DMS114 treated with DMSO at 0.1 percent for 48 hours (cell line): Measurements from ENCODE around the gene VAV3.
"Not testable (repeated sequence)": the region's sequence is repeated elsewhere in the genome, so short reads cannot be mapped to it uniquely, and the experiment has no call there.

Source experiments
- DNase-seq: peaks from one replicate; lab custom pipeline; 2025; ENCODE audit not compliant: unreplicated experiment; lab: John Stamatoyannopoulos, UW

Gene VAV3, protein sequence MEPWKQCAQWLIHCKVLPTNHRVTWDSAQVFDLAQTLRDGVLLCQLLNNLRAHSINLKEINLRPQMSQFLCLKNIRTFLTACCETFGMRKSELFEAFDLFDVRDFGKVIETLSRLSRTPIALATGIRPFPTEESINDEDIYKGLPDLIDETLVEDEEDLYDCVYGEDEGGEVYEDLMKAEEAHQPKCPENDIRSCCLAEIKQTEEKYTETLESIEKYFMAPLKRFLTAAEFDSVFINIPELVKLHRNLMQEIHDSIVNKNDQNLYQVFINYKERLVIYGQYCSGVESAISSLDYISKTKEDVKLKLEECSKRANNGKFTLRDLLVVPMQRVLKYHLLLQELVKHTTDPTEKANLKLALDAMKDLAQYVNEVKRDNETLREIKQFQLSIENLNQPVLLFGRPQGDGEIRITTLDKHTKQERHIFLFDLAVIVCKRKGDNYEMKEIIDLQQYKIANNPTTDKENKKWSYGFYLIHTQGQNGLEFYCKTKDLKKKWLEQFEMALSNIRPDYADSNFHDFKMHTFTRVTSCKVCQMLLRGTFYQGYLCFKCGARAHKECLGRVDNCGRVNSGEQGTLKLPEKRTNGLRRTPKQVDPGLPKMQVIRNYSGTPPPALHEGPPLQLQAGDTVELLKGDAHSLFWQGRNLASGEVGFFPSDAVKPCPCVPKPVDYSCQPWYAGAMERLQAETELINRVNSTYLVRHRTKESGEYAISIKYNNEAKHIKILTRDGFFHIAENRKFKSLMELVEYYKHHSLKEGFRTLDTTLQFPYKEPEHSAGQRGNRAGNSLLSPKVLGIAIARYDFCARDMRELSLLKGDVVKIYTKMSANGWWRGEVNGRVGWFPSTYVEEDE

DNA sequence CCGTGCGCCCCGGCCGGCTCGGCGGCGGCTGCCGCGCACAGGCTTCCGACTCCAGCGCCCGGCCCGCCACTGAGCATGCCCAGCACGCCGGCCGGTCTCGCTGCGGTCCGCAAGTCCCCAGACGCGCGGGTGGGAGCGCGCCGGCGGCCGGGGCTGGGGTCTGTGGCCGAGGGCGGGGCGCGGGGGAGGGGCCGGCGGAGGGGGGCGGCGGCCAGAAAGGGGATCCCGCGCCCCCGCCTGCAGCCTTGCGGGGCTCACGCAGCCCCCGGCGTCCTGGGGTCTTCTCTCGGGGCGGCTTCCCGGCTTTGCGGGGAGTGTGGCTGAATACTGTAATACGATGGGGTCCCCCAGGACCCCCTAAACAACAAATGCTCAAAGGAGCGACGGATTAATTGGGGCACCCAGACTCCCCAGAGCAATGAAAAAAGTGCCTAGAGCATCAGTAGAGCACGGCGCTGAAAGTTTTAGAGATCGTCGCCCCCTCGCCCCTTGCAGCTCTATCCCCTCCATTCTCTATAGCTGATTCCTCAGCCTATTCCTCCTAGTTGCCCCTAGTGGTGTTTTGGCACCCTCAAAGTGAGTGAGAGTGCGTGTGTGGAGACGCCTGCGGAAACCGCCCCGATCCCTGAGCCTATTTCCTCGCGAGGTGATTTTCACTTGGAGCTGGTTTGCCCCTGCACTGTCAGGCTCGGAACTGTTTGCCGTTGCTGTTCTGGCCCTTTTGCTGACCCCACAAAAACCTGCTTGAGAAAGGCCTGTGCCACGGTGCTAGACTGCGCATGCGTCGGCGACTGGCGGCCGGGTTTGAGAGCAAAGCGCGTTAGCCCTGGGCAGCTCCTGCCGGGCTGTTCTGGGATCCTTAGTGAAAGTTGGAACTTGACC is at the start of gene VAV3:
Gene VAV3 (minus strand): TSS at position 71 of the 882 bp plus-strand sequence. CDS start 311 bp downstream, outside the sequence.
- DNase-seq = peak; percentile 73

DNA sequence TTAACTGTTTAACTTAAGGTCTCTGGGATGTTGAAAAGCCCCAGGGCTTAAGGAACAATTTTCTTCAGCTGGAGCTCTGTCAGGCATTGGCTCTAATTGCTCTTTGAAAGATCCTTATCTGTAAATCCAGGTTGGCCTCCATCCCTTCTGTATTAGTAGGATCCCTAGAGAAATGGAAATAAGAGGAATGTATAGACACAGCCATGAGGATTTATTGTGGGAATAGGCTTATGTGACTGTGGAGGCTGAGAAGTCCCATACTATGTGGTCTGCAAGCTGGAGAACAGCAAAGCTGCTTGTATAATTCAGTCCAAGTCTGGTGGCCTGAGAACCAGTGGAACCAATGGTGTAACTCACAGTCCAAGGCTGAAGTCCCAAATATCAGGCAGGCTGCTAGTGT is 47.6 kb upstream of the VAV3 start:
- DNase-seq = no peak

DNA sequence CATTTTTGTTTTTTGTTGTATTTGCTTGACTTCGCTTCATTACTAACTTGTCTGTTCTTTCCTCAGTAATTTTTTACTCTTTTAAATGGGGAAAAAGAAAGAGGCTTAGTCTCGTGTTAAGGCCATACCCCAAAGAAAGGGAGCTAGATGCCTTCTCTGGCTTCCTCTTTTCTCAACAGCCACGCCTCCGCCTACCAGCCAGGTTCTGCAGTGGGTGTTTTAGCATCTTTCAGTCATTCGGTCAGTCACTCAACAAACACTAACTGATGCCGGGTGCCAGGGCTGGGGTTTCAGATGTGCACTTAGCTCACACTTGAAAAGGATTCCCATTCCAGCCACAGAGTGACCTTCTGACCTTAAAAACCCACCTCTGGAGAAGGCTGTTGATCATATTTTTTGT is 46.3 kb upstream of the VAV3 start:
- DNase-seq = no peak

DNA sequence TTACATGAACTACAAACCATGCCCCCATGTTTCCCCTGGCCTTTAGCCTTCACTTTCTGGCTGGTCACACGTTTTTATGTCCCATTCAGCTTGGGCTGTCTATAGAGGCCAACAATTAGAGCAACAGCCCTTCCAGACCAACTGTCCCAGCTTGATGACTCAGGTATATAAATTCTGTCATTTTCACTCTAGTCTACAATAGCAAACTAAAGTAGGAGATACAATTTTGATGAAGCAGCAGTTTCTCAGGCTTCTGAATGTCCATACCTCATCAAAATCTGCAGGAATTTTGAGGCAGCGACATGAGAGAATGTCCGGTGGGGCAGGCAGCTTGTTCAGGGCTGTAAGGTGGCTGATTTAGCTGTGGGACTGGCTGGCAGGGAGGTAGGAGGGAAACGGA is 45.6 kb upstream of the VAV3 start:
- DNase-seq = no peak

DNA sequence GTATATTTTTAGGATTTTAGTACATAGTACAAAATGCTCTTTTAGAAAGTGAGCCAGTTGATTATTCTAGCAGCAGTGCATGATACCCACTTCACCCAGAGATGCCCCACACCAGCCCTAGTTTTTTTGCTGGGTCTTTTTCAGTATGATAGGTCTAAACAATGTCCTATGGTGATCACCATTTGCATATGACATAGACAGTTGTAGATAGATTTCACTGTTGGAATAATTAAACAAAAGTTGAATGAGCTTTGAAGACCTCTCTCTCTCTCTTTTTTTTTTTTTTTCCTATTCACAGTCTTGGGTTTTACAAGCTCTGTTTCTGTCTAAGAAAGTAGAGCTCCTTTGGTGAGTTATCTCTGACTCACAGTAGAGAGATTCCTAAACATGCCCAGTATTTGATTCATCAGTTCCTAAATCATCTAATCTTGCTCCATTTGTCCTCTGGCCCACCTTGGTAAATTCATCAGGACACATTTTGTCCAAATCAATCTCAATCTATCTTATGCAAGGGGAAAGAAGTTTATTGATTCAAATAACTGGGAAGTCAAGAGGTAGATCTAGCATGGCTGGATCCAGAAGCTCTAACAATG is 44.7 kb upstream of the VAV3 start:
- no peak for DNase-seq

DNA sequence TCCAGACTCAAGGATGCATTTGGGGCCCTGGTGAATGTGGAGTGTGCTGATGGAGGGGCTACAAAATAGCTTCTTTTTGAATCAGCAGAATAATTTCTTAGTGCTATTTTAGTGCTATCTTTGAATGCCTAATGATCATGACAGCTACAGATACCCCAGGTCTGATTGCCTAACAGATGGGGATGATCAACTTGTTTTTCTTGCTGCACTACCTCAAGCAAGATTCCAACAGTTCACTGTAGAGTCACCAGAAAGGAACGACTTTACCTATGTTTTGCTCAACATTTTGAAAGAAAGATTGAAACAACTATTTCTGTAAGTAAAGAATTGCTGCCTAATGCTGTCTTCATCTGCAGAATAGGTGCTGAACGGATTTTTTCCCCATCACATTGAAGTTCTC is 42.6 kb upstream of the VAV3 start:
- DNase-seq = no peak

DNA sequence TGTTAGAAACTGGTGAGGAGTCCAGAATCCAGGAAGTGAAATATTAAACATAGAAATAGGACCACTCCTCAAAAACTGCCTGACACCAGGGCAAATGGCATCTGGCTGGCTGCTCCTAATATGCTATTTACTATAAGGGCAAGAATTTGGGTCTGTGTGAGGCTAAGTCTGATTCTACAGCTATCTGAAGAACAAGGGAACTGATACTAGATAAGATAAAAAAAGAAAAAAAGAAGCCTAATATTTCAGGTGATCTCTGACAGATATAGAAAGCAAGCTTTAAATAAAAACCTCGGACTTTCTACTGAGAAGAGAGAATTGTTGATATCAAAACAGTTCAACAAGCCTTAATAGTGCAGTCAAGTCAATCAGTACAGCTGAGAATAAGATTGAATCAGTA is 42.1 kb upstream of the VAV3 start:
- no peak for DNase-seq

DNA sequence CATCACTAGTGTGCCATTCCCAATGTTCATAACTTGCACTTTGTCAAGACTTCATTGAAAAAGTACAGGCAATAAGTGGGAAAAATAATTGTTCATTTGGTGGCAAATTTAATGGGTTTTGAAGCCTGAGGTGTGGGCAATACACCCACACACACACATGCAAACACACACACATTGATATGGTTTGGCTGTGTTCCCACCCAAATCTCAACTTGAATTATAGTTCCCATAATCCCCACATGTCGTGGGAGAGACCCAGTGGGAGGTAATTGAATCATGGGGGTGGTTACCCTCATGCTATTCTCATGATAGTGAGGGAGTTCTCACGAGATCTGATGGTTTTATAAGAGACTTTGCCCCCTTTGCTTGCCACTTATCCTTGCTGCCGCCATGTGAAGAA is 39.9 kb upstream of the VAV3 start:
- DNase-seq = not testable (repeated sequence)

DNA sequence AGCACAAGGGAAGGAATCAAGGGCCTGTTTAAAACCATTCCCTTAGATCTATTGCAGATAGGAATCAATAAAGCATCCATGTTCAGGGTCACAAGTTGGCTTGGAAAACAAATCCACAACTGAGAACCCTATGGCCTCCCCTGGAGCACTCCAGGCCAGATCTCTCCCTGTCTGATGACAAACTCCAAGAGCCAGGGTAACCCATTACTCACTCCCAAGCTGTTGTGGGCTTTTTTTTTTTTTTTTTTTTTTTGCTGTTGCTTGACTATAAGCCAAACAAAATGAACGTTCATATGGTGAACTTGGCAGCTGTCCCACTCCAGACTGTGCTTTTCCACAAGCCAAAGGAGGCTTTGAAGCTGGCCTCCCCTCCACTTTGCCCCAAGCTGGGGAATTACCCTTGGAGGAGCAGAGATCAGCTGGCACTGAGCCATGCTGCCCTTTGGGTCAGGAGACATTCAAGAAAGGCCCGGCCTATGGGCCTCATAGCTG is 35.7 kb upstream of the VAV3 start:
- DNase-seq = no peak

DNA sequence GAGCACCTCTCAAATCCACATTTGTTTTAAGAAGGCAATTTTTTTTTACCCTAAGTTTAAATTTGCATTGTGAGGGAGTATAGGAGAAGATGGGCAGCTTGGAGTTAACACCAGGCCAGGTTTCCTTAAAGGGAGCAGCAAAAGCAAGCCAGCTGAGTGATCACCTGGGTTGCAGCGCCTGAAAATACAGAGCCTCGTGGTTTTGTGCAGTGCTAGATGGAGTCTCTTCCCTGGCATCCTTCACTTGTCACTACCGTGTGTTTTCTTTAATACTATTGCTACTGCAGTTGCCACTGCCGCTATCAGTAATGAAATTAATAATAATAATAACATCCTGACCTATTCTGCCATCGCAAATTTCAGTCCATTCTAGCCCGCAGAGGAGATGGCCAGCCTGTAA is 35.2 kb upstream of the VAV3 start:
- no peak for DNase-seq

DNA sequence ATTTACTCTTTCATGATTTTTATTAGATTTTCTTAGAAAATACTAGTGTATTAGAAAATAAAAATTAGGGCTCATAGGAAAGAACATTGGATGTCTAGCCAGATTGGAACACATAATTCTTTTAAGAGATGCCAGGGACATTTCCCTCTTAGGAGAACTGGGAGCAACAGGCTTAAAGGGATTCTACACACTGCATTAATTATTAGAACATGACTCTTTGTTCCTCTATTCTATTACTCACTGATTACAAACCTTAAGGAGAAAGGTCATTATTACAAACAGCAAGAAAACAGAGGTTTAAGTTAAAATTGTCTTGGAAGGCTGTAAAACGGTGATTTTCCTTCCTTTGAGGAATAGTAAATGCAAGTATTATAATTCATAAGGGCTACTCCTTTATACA is 32.9 kb upstream of the VAV3 start:
- no peak for DNase-seq

DNA sequence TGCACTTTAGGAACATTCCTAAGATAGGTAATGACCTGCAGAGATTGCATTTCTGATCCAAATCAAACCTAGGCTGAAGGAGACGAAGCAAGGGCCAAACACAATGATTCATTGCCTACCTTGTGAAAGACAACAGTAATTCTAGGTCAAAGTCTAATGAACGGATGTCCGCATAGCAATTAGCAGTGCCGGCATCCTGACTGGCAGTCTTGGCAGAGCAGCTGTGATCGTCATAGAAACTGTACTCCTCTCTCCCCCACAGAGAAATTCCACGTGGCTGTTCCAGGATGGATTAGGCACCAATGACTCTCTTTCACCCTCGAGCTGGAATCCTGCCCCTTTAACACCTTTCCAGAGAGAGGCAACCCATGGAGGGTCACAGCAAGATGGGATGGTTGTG is 28.9 kb upstream of the VAV3 start:
- DNase-seq = no peak

DNA sequence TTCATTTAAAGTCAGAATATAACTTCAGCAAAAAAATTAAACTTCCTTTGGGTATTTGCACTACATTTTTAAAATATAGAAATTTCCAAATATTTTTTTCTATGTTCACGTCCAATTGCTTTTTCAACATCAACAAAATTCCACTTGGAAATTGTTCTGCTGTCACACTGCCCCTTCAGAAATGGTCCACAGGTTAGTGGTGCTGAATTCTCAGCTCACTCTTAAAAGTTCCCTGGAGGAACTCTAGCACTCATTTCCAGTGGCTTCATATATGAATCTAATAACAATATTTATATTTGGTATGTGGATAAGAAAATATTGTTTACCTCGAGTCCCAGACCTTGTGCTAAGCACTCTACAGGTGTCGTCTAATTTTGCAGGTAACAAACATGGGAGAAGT is 27.4 kb upstream of the VAV3 start:
- no peak for DNase-seq

DNA sequence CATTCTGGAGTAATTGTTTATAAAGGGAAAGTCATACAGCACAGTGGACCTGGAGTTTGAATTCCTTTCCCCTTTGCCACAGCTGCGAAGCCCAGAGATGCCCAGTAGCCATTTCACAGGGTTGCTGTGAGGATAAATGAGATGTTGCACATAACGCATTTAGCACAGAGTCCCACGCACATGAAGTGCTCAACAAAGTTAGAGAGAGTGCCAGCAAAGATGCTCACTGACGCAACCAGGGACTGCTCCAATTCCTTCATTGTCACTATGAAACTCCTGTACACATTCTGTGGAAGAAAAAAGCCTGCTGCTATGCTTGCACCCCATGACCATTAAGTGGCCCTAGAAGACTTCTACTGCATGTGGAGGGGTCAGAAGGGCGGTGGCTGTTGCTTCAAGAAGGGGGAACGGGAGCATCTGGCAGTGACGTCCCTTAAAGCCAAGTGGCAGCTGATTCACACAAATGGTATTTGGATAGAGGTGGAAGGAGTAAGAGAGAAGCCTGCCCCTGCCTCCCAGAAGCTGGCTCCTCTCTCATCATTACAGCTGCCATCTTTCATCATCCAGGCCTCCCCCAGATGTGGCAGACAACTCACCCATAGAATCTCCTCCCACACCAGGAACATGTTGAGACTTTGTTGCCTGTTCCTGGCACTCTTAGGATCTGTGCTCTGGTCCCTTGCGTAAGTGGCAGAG is 26.5 kb upstream of the VAV3 start:
- DNase-seq = no peak

DNA sequence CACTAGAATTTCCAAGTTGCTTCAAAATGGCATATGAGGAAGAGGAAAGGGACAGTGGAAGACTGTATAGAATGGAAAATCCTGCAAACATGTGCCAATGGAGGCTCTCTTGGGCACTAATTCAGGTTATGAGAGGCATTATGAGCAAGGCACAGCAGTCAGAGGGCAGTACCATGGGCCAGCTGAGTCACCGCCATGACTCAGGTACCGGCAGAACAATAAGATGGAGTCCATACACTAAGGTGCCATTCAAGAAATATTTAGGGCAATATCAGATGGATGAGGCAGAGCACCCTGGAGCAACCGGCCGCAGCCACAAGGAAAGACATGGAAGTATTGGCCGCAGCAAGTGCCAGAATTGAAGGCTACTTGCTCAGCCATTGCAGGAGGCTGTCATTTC is 25.6 kb upstream of the VAV3 start:
- no peak for DNase-seq

DNA sequence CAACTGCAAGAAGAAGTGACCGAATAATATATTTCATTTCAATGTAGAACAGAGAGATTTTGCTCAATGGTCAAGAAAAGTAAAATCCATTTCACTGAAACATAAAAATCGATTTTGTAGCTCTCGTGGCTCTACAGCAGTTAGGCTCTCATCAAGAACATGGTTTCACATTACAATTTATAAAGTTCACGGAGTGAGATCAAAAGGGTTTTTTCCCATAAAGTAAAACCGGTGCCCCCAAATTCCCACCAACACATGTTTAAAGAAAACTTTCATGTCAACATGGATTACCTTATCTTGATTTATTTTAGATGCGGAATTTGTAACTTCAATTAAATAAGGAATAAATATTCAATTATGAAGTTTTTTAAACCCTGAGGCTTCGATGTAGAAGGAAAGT is 16.3 kb upstream of the VAV3 start:
- DNase-seq = no peak

DNA sequence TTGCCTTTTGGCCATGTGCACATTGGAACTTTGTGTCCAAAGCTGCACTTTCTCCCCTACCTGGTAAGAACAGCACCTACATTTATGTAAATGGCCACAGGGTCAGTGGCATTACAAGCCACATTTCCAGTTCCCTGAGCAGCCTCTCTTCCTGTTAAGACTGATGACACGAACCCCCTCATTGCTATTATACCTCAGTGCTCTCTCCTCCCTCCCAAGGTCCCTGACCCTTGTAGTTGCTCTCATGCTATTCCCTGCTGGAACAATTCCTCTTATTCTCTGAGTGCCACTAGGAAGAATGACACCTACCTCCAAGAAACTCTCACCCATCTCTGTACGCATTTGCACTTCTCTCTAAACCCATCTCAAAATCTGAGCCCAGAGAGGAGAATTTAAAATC is 14.9 kb upstream of the VAV3 start:
- no peak for DNase-seq

DNA sequence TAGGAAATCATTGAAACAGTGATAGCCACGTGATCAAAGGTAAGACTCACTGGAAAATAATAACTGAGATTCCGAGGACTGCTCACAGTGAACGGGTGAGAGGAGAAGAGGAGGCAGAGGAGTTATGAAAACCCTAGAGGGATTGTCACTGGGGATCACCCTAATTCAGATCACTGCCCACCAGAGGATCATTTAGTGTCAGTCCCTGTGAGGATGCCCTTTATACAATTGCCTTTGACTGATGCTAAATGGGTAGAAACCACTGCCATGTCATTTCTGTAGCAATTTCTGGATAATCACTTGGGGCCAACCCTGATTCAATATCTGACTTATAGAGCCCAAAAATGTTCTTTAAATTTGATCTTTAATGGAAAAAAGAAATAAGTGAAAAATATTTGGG is 14.1 kb upstream of the VAV3 start:
- no peak for DNase-seq

DNA sequence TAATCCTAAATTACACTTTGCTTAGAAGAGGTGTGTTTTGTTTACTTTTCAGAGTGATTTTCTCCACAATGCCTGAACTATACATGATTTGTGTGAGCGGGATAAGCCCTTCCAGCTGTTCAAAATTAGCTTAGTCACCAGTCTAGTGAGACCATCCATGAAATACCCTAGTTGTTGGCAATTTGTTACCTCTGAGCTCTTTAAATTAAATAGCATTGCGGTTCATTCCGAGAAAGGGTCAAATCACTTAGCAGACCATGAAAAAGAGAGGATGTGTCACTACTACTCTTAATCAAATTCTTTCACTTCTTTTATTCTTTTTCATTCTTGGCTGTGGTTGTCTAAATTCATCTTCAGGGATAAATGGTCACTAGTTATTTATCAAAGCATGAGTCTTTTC is 11.9 kb upstream of the VAV3 start:
- no peak for DNase-seq

DNA sequence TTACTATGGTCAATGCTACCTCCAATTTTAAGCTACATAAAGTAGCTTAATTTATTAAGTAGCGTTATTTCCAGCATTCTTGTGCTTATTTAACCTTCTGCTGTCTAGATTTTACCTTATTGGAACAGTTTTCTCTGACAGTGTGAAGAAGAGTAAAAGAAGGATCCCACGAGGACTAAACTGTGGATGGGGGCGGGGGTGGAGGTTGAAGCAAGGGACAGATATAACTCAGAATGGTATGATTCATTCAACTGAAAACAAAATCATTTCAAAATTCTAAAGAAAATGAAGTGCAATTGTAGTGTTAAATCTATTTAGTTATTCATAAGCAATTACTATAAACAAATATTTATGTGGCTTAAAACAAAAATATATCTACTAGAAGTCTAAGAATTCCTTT is 11.5 kb upstream of the VAV3 start:
- no peak for DNase-seq
